Kidney glomerular epithelial cell (primary cell): ENCODE results near the gene NPDC1.
A peak's percentile ranks its signal among the peaks of the same experiment; 100 is the strongest.
"Not testable (repeated sequence)": the region's sequence is repeated elsewhere in the genome, so short reads cannot be mapped to it uniquely, and the experiment has no call there.

ENCODE experiments used
- DNase-seq: peaks from one replicate; lab custom pipeline; 2025; lab: John Stamatoyannopoulos, UW

Gene NPDC1

DNA sequence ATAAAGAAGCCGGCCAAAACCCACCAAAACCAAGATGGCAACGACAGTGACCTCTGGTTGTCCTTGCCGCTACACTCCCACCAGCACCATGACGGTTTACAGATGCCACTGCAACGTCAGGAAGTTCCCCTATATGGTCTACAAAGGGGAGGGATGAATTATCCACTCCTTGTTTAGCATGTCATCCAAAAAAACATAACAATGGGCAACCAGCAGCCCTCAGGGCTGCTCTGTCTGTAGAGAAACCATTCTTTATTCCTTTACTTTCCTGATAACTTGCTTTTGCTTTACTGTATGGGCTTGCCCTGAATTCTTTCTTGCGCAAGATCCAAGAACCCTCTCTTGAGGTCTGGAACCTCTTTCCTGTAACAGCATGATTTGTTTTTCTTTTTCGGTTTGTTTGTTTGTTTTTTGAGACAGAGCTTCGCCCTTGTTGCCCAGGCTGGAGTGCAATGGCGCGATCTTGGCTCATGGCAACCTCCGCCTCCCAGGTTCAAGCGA, 29.3 kb upstream of the NPDC1 start:
- DNase-seq, result no peak

DNA sequence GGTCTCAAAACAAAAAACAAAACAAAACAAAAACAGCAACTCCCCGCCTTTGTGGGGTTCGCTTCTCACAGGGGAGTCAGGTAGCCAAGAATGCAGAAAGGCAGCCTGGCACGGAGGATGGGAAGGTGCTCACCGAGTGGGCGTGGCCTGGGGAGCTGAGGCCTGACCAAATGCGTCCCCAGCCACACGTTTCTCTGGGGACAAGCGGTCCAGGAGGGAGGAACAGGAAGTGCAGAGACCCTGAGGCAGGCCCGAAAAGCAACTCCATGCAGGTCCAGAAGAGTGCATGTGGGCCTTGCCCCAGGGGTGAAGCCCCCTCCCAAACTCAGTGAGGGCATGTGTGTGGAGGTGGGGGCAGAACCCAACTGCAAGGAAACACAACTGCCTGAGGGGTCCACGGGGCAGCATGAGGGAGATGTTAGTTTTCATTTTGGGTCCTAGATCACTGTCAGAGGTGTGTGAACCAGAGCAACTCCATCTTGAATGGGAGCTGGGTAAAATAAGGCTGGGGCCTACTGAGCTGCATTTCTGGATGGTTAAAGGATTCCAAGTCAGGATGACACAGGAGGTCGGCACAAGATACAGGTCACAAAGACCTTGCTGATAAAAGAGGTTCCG, 28.8 kb upstream of the NPDC1 start:
- no peak for DNase-seq

DNA sequence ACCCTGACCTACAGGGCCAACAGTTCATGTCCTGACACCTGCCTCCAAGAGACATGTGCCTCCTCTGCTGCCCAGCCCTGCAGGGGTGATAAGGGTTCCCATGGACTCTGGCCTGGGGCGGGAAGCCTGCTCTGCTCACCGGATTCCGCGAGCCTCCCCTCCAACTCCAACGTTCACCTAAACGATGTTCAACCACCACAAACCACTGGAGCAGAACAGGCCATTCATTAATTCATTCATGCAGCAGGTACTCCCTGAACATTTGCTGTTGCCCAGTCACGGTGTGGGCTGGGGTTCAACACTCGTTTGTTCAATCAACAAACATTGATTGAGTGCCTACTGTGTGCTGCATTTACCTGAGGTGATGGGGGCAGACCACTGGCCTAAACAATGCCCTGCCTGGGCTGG, 28.0 kb upstream of the NPDC1 start:
- no peak for DNase-seq

DNA sequence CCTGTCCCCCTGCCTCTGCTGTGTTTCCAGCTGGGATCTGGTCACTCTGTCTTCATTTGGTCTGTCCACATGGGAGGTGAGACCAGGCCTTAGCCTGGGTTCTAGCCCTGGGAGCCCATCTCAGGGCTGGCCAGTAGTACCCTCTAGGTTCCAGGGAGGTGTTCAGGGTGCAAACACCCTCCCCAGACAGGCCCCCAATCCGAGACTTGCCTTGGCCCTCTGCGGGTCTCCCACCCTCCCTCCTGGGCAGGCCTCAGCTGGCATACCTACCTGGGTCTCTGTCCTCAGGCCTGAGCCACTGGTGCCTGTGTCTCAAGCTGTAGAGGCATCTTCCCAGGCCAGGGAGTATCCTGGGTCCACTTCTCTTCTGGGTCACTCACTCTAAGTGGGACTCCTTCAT, 25.3 kb upstream of the NPDC1 start:
- DNase-seq, result no peak

DNA sequence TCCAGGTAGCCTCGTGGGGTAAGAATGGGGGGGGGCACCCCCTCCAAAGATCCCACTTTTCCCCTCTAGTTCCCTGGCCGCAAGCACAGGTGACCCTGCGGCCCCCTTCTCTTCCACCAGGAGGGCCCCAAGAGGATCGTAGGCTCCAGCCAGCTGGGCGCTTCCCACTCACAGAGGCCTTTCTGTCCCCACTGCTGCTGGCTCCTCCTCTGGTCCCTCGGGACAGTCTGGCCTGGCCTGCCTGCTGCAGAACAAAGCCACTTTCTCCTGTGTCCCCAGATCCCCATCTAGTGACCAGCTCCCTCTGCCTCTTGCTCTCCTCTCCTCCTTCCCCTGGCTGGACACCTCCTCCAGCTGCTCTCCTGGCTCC, 24.9 kb upstream of the NPDC1 start:
- no peak for DNase-seq

DNA sequence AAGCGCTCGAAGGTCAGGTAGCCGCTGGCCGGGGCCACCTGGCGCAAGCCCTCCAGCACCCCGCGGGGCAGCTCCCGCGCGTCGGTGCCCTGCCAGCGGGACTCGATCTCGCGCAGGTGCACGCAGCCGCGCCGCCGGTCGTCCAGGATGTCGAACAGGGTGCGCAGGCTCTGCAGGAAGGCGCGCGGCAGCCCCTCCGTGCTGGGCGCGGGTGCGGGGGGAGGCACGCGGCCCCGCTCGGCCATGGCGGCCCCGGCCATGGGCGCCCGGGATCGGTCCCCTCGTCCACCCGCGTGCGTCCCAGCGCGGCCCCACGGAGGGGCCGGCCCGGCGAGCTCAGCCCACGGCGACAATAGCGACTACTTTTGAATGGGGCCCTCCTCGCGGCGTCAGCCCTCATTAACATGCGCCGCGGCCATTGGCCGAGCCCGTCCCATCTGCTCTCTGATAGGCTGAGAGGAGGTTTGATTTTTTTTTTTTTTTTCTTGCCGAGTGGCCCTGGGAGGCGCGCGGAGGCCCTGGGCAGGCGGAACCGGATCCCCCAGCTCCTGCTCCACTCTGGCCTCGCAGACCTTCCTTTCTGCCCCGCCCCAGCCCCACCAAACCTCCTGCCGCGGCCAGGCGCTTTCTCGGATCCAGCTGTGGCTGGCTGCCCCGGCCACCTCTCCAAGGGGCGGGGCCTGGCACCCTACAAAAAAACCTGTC, 24.4 kb upstream of the NPDC1 start, which contains the start of gene SAPCD2:
SAPCD2 (minus strand) TSS at position 357 of the 705 bp plus-strand sequence; CDS start at position 260, 97 bp downstream.
- DNase-seq, result peak; percentile 74

DNA sequence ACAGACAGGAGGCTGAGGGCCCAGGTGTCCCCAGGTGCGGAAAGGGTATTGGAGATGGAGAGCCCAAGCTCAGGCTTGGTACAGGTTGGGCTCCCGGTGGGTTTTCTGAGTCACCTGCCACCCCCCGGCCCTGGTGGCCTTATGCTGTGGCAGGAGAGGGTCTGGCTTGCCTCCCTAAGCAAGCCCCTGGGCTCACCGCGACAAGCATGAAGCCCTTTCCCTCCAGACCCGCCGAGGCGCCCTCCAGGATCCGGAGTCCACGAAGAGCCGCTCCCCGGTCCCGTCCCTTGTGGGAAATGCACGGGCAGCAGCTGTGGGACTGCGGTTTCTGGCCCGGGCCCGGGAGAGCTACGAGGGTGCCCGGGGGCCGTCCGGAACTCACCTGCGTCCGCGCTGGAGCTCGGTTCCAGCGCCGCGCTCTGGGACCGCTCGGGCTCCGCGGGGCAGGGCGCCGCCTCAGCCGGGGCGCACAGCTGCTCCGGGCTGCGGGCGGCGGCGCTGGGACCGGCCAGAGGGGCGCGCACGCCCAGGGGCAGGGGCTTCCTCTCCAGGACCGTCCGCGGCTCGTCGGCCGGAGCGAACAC, 23.6 kb upstream of the NPDC1 start:
- DNase-seq, result no peak

DNA sequence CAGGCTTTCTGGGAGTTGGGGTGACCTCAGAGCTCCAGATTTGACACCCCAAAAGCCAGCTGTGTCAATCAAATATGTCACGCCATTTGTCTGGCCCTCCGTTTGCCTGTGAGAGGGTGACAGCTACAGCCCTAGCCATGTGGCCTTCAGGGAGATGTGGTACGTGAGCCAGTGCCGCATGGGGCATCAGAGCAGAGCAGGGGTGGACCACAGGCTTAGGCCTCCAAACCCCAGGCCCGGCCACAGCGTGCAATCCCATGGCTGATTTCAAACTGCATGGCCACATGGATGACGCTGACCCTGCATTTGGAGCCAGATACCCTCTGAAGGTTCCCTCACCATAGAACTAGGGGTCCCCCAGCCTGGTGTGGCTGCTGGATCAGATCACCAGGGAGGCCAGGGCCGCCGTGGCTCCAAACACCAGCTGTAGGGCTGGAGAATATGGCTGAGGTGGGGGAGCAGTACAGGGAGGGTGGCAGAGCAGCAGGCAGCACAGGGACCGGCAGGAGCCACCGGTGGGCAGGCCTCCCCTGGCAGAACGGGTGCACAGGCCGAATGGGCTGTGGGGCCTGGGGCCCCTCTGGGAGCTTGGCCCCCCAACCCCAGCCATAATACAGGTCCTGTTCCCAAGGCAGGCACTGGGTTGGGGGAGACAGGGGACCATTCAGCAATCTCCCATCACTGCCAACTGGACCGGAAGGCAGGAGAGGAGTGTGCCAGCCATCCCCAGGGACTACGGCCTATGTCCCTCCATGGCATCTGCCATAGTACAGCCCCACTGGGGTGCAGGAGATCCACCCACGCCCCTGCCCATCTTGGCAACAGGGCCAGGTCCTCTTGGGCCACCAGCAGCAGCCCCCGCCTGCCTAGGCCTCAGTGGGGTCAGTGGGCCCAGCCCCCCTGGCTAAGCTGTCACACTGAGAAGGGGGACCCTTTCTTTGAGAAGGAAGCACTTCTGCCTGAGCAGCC, 22.8 kb upstream of the NPDC1 start:
- no peak for DNase-seq

DNA sequence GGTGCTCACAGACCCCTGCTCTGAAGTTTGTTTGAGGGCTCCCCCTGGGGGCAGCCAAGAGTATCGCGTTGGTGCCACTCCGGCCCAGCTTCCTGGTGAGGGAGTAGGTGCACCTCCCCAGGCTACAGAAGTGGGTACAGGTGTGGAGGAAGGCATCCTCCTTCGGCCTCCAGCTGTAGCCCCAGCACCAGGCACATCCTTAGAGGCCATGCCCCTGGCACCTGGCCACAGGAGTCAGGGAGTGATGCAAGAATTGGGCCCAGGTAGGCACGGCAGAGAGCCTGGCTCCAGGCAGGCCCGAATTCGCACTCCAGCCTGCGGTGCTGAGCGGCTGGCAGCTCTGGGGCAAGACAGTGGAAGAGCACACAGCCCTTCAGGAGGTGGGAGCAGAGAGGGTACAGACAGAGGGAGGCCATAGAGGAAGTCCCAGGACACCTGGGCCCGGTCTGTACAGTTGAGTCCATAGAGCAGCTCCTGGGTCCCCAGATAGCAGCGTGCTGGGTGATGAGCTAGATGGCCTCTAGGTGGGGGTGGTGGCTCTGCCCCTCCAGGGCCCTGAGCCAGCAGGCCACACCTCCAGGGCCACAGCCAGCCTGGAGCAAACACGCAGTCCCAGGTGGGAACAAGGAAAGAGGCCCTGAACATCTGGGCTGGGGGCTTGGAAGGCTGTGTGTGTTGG, 22.0 kb upstream of the NPDC1 start:
- DNase-seq, result peak; percentile 47

DNA sequence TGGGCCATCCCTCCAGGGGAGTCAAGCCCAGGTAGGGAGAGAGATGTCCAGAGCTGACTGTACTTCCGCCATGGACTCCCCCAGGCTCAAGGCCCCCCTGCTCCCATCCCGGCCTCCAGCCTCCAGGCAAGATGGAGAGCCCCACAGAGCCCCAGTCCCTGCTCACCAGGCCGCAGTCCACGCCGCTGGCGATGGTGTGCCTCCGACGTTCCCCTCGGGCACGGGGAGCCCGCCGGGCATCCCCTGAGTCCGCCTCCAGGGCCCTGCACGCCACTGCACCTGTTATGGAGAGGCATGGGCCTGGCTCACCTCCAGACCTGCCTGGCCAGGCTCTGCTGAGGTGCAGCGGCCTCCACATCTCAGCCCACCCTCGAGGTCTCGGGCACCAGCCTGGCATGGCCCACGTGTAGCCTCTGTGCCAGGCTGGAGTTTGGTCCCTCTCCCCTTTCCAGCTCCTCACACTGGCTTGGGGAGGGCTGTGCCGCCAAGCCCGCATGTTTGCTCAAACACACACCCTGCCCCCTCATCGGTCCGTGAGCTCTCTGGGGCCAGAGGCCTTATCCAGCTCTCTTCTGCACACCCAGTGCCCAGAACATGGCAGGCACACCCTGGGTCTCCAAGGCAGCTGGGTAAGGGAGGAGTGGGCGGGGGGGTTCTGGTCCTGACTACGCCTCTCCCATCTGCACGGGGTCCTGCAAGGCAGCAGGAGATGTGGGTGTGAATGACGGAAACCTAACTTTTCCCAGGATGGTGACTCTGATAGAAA, 20.3 kb upstream of the NPDC1 start:
- no peak for DNase-seq

DNA sequence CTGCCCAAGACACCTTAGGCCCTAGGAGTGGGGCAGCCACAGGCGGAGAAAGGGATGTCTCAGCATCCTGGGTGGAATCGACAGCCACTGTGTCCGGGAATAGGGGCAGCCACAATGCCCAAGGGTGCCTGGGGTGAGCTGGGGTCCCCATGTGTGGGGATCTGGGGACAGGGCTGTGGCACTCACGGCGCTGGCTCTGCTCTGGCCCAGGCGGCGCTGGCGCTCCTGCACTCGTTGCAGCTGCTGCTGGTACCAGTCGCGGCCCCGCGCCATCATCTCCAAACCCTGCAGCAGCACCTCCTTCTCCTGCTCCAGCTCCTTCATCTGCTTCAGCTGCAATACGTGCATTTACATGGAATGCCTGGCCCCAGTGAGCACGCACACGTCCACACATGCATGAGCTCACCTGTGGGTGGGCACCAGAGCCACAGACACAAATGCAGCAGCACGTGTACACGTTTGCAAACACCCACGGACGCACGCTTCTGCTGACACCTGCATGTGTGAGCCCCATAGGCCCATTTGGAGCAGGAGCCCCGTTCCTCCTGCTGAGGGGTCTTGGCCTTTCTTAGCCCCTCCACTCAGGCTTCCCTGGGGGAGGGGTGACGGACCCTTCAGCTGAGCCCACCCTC, 19.5 kb upstream of the NPDC1 start:
- DNase-seq, result no peak

DNA sequence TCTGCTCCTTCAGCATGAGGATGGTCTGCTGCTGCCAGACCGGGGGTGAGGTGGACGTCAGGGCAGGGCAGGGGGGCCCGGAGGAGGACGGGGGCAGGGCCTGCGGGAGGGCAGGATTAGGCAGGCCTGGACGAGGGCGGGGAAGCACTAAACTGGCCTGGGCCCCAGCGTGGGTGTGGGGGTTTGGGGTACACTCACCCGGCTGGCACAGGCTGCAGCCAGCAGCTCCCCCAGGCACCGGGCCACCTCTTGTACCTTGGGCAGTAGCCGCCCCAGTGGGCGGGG, 18.8 kb upstream of the NPDC1 start:
- DNase-seq, result no peak

DNA sequence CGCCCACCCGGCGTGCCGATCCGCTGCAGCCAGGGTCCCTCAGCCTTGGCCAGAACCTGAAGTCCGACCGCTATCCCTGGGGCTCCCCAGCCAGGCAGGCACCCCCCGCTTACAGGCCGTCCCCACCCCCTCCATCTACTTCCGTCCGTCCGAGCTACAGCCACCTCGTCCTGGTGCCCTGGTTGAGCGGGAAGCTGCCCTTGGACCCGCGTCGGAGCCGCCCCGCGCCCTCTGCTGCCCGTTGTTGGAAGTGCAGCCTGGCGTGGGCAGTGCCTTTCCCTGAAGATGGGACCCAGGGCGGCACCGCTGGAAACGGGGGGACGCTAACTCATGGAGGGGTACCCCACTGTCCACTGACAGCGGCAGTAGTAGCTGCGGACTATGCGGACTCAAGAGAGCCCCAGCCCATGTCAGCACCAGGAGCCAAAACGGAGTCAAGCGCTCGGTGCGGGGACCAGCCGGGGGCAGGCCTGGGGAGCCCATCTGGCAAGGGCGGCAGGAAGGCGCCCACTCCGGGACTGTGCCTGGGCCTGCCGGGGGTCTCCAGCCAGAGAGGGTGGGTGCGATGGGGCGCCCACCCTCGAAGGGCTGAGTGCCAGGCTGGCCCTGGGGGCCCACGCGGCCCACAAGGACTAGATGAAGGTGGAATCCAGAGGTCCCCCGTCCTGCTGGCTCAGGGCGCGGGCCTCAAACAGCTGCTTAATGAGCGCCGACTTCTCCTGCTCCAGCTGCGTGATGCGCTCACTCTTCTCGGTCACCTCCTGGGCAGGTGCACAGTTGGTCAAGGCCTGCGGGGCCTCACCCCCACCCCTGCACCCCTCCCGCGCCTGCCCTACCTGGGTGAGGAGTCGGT, 18.3 kb upstream of the NPDC1 start:
- DNase-seq, result peak; percentile 40

DNA sequence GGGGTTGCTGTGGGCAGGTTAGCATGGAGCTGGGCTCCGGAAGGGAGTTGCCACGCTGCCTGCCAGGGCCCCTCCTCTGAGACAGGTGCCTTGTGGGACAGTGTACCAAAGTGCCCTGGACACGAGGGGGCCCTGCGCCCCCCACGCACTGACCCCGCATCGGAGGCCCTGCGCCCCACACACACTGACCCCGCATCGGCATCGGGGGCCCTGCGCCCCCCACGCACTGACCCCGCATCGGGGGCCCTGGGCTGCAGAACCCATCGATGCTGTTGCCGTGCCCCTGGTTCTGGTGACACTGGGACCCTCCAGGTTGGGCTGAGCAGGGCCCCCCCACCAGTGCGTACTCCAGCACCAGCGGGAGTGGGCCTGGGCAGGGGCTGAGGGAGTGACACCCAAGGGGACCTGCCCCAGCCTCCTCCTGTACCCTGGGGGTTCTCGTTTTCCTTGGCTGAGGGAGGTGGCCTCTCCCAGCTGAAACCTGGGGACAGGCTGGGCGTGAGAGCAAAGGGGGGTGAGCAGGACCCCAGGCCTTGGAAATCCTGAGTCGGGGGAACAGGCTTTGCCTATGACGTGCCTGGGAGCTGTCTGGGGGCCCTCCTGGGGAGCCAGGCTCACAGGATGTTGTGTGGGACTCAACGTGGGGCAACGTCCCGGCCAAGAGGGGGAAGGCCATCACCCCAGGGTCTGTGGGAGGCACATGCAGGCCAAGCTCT, 17.5 kb upstream of the NPDC1 start:
- DNase-seq, result no peak

DNA sequence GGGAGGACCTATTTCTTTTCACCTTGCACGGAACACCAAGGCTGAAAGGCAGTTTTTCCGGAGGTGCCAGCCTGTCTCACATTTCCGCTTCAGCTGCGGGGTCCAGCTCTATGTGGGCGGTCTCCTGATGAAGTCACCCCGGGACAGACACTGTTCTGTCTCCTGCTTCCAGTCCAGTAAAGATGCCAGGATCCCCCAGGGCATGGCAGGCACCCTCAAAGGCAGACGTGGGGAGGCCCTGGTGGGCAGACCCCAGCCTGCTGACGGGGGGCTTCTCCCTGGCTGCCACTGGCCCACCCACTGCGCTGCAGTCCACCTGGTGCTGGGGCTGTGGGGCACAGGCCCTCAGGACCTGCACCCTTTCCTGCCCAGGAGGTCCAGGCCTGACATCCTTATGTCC, 16.8 kb upstream of the NPDC1 start:
- not testable (repeated sequence) for DNase-seq

DNA sequence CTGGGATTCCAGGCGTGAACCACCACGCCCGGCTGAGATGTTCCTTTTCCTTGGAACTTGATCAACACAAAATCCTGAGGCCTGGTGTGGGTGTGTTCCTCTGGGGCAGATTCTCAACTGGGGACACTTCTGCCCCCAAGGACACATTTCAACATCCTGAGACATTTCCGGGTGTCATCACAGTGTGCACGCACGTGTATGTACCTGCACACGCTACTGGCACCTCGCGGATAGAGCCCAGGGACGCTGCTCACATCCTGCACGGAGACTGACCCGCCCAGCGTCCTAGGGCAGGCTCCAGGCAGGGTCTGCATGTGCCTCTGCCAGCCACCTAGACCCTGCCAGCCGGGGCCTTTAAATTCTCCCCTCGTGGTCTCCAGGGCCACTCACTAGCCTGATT, 16.4 kb upstream of the NPDC1 start:
- no peak for DNase-seq

DNA sequence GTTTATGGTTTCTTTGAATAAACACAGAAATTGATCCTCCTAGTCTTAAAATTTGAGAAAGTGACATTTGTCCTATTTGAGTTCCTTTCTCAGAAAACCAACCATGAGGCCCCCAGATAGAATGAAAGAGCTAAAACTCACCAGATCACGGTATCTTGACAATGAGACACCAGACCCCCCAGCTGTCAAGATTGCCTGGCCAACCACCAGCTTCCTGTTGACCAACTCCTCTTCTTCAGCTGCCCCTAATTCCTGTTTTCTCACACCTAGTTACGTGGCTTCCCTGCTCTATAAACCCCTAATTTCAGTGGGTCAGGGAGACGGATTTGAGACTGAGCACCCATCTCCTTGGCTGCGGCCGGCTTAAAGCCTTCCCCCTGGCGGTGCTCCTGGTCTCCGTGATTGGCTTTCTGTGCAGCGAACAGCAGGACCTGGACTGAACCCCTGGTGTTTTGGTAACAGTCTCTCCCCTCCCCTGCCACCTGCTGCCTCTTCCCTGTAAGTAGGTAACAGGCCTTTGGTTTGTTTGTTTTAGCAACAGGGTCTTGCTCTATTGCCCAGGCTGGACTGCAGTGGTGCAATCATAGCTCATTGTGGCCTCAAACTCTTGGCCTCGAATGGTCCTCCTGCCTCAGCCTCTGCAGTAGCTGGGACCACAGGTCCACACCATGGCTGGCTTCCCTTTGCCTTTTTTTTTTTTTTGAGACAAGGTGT, 12.7 kb upstream of the NPDC1 start:
- no peak for DNase-seq

DNA sequence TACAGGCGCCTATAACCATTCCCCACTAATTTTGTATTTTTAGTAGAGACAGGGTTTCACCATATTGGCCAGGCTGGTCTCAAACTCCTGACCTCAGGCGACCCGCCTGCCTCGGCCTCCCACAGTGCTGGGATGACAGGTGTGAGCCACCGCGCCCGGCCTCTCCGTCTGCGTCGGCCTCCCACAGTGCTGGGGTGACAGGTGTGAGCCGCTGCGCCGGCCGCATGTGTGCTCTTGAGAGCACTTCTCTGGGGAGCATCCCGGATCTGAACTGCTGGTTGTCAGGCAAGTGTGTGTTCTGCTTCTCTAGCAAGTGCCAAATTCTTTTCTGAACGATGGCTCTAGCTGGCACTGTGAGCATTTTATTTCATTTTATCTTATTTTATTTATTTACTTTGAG, 11.6 kb upstream of the NPDC1 start:
- no peak for DNase-seq
